Dermis blood vessel endothelial cell (primary cell): ENCODE data around the gene NEU4. TPM values are rescaled to one million over a fixed set of nuclear protein-coding genes. Genes with fewer than 3 reads are reported as not detected.

Experiments
- DNase-seq: peaks from one replicate; pipeline ENCODE4 v3.0.0; 2010
- total RNA-seq: library from RNA; depleted of rRNA; stranded (reverse); fragments of >200 nt; gene quantifications from 2 replicates; pipeline ENCODE4 v1.2.3, GENCODE V29; 2014

The NEU4 gene
- total RNA-seq, 1 donor from 2014 or later = not detected

GRCh38 chr2:241835611-241836010 lies 26.6 kb downstream of the NEU4 start:
- DNase-seq = no peak

- no peak for DNase-seq
Observed at GRCh38 chr2:241836292-241836691, 27.3 kb downstream of the NEU4 start.

GRCh38 chr2:241837197-241837965 lies 28.4 kb downstream of the NEU4 start:
- DNase-seq = no peak

- no peak for DNase-seq
Observed at GRCh38 chr2:241841181-241842066, 32.4 kb downstream of the NEU4 start.

- no peak for DNase-seq
Observed at GRCh38 chr2:241842067-241842415, 33.0 kb downstream of the NEU4 start.

GRCh38 chr2:241842620-241843211 lies 33.7 kb downstream of the NEU4 start:
- peak; percentile 37 for DNase-seq

- no peak for DNase-seq
Observed at GRCh38 chr2:241843321-241844065, 34.5 kb downstream of the NEU4 start.

GRCh38 chr2:241844066-241844728 lies 35.2 kb downstream of the NEU4 start:
- DNase-seq = peak; percentile 55

GRCh38 chr2:241844831-241845578 lies 36.0 kb downstream of the NEU4 start:
- DNase-seq = no peak

GRCh38 chr2:241846406-241846805 lies 37.4 kb downstream of the NEU4 start:
- no peak for DNase-seq

GRCh38 chr2:241848761-241849615 lies 40.0 kb downstream of the NEU4 start:
- DNase-seq = no peak

- no peak for DNase-seq
Observed at GRCh38 chr2:241849616-241850543, 40.9 kb downstream of the NEU4 start.

GRCh38 chr2:241850544-241851324 lies 41.7 kb downstream of the NEU4 start:
- DNase-seq = no peak

GRCh38 chr2:241851325-241852115 lies 42.5 kb downstream of the NEU4 start:
- DNase-seq = no peak

- DNase-seq = no peak
Observed at GRCh38 chr2:241852116-241852980, 43.4 kb downstream of the NEU4 start.

- DNase-seq = no peak
Observed at GRCh38 chr2:241852981-241853631, 44.1 kb downstream of the NEU4 start.
